HG02970 (cell line): ENCODE measurements around the gene KRI1.

Experiments
- ATAC-seq: cut with Tn5 transposase; IDR thresholded peaks from one replicate; pipeline ENCODE4 v1.9.1; 2021; ENCODE audit warnings: mild to moderate bottlenecking, moderate library complexity, moderate number of reproducible peaks; ENCODE audit not compliant: unreplicated experiment, low FRiP score

Gene KRI1

GRCh38 chr19:10521461-10522171, 44.2 kb downstream of the KRI1 start:
- ATAC-seq = no peak

- no peak for ATAC-seq
Observed at GRCh38 chr19:10520652-10521318, 45.0 kb downstream of the KRI1 start.

DNA sequence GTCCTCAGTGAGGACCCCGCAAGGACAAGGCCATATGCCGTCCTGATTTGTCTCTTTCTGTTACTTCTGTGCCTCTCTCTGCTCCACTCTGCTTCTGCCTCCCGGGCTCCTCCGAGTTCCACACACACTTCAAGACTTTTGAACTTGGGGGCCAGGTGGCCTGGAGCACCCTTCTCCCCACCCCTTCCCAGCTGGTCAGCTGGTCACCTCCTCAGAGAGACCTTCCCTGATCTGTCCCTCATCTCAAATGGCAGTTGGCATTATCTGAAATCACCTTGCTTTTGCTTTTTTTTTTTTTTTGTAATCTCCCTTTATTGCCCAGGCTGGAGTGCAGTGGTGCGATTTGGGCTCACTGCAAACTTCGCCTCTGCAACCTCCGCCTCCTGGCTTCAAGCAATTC, 46.4 kb downstream of the KRI1 start:
- ATAC-seq = no peak

- ATAC-seq = no peak
Observed at GRCh38 chr19:10518444-10519361, 47.1 kb downstream of the KRI1 start.

- ATAC-seq = no peak
Observed at GRCh38 chr19:10517760-10518443, 47.9 kb downstream of the KRI1 start.

GRCh38 chr19:10517361-10517759, 48.5 kb downstream of the KRI1 start, which contains the start of gene S1PR5:
Gene S1PR5, minus strand, starts transcription at chr19:10517447. Its CDS starts 2,436 bp downstream, at chr19:10515011.
- ATAC-seq = no peak

DNA sequence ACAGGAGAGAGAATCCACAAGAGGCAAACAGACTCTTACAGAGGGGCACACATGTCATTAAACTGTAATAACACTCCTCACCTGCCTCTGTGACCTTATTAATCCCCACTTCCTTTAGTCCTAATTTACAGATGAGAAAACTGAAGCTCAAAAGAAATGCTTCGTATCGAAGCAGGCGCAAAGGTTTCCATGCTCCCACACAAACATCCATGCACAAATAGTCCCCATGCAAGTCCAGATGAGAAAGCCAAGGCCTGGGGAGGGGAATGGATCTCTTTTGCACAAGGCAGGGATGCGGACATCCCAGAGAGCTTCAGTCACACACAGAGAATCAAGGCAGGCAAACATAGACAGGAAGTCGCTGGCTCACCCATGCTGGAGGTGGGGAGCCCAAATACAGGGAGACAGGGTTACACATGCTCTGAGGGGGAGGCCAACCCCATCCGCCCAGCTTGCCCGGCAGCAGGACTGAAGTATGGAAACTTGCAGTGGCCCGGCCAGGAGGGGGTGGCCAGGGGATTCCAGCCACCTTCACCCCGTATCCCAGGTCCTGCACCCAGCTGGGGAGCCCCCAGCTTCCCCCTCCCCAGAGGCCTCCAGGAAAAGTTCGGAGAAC, 49.0 kb downstream of the KRI1 start:
- no peak for ATAC-seq

- no peak for ATAC-seq
Observed at GRCh38 chr19:10516064-10516385, 49.8 kb downstream of the KRI1 start.

DNA sequence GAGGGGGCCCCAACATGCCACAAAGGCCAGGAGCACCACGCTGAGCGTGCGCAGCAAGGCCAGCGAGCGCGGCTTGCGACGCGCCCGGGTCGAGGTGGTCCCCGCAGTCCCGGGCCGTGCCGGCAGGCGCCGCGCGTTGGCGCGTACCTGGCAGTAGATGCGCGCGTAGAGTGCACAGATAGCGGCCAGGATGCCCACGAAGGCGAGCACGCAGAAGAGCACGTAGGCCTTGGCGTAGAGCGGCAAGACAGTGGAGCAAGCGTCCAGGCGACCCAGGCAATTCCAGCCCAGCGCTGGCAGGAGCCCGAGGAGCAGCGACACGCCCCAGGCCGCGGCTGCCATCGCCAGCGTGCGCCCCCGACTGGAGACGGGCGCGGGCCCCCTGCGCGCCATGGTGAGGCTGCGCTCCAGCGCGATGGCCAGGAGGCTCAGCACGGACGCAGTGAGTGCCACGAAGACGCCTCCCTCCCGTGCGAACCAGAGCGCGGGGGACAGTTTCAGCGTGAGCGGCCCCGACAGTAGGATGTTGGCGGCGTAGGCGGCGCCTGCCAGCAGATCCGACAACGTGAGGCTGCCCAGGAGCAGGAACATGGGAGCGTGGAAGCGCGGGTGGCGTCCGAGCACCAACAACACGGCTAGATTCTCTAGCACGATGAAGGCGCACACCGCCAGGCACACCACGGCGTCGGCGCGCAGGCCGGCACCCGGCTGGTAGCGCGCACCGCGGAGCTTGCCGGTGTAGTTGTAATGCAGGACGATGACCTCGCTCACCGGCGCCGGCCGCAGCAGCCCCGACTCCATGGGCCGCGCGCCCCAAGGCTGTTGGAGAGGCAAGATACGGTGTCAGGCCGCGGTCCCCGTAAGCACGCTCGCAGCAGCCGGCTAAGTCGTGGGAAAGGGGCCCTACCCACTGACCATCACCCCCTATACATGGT, 51.3 kb downstream of the KRI1 start:
- ATAC-seq = no peak

DNA sequence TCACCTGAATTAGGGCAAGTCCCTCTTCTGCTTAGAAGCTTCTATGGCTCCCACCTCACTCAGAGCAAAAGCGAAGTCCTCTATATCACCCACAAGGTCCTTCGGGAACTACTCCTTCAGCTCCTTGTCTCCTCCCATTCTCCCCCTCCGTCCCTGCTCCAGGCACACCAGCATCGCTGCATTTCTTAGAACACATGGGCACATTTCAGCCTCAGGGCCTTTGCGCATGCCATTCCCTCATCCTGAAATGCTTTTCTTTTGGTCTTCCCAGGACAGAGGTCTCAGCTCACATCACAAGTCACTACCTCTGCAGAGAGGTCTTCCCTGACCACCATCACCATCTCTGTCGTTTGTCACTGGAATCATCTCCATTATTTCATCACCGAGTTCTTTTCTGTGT, 52.6 kb downstream of the KRI1 start:
- no peak for ATAC-seq

- no peak for ATAC-seq
Observed at GRCh38 chr19:10510301-10510802, 55.5 kb downstream of the KRI1 start.

DNA sequence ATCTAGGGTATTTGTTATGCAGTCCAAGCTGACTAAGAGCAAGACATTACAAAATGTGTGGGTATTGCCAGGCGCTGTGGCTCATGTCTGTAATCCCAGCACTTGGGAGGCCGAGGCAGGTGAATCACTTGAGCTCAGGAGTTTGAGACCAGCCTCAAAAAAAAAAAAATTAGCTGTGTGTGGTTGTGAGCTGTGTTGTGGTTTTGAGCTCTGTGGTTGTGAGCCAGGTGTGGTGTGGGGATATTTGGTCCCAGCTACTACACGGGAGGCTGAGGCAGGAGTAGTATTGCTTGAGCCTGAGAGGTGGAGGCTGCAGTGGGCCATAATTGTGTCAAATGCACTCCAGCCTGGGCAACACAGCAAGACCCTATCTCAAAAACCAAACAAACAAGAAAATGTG, 57.1 kb downstream of the KRI1 start:
- no peak for ATAC-seq

DNA sequence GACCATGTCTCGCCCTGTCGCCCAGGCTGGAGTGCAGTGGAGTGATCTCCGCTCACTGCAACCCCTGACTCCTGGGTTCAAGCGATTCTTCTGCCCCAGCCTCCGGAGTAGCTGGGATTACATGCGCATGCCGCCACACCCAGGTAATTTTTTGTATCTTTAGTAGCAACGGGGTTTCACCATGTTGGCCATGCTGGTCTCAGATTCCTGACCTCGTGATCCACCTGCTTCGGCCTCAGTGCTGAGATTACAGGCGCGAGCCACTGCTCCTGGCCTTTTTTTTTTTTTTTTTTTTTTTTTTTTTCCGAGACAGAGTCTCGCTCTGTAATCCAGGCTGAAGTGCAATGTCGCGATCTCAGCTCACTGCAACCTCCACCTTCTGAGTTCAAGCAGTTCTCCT, 57.8 kb downstream of the KRI1 start:
- no peak for ATAC-seq

DNA sequence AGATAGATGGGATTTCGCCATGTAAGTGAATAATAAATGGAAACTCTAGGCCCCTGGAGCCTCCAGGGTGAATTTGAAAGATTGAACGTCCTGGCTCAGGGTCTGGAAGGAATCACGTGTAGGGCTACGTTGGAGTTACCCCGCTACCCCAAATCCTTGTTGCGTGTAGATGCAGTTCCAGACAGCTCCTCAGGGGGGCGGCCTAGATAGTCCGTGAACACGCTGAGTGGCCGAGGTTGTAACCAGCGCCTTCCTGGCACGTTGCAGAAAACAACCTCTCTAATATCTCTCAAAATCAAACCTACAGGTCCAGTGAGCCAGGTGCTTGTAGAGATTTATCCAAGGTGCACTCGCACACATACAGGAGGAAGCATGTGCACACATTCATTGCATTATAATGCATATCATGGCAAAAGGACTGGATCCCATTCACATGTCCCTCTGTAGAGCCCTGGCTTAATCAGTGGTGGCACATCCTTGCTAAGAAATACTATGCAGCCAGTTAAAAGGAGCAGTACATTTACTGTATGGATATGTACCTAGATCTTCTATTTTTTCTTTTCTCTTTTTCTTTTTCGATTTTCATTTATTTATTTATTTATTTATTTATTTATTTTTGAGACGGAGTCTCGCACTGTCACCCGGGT, 60.1 kb downstream of the KRI1 start:
- no peak for ATAC-seq
